Fibroblast of skin of right quadriceps (primary cell): ENCODE results near the gene PJA2.
A peak's percentile ranks its signal among the peaks of the same experiment; 100 is the strongest.
"Not testable (repeated sequence)": the region's sequence is repeated elsewhere in the genome, so short reads cannot be mapped to it uniquely, and the experiment has no call there.

Source experiments
- DNase-seq: peaks from one replicate; pipeline ENCODE4 v3.0.0-alpha.2; 2013

Gene PJA2, protein sequence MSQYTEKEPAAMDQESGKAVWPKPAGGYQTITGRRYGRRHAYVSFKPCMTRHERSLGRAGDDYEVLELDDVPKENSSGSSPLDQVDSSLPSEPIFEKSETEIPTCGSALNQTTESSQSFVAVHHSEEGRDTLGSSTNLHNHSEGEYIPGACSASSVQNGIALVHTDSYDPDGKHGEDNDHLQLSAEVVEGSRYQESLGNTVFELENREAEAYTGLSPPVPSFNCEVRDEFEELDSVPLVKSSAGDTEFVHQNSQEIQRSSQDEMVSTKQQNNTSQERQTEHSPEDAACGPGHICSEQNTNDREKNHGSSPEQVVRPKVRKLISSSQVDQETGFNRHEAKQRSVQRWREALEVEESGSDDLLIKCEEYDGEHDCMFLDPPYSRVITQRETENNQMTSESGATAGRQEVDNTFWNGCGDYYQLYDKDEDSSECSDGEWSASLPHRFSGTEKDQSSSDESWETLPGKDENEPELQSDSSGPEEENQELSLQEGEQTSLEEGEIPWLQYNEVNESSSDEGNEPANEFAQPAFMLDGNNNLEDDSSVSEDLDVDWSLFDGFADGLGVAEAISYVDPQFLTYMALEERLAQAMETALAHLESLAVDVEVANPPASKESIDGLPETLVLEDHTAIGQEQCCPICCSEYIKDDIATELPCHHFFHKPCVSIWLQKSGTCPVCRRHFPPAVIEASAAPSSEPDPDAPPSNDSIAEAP

DNA sequence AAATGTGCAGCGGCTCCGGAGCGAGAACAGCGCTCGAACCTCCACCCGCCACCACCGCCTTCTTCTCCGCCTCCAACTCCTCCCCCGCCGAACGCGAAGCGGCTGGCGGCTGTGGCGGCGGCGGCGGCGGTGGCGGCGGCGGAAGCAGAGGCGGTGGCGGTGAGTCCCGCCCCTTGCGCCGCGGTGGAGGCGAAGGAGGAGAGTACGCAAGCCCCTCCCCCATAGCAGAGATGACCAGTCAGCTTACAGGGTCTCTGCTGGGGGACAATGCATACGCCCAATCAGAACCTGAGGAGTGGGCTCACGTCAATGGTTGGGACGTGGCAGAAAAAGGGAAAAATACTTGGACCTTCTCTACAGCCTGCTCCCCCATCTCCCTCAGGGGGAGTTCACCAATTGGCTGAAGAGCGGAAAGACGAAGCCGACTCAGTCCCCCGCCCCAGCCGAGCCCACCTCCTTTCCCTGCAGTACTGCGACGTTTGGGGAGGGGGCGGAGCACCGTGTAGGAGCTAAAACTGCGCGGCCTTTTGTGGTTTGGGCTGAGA is at the start of gene PJA2:
Gene PJA2 (minus strand): TSS at position 131 of the 545 bp plus-strand sequence. CDS start 26,541 bp downstream, outside the sequence.
- peak; percentile 100 for DNase-seq

DNA sequence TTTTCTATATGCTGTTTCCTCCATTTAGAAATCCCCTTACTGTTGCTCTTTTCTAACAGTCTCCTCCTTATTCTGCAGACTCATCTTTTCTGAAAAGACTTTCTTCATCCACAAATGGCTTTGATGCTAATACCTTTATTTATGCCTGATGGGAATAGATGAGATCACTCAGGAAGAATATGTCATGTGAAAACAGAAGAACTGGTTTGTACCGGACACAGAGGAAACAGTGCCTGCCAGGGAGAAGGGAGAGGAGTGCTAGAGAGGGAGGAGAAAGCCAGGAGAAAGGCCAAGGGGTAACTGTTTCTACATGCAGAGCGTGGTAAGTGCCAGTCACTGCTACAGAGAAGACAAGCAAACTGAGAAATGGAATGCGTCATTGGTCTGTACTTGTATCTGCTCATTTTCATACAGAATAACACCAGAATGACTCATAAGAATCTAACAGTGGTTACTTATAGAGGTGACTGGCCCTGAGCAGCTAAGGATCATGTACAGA is 45.9 kb upstream of the PJA2 start:
- peak; percentile 97 for DNase-seq

DNA sequence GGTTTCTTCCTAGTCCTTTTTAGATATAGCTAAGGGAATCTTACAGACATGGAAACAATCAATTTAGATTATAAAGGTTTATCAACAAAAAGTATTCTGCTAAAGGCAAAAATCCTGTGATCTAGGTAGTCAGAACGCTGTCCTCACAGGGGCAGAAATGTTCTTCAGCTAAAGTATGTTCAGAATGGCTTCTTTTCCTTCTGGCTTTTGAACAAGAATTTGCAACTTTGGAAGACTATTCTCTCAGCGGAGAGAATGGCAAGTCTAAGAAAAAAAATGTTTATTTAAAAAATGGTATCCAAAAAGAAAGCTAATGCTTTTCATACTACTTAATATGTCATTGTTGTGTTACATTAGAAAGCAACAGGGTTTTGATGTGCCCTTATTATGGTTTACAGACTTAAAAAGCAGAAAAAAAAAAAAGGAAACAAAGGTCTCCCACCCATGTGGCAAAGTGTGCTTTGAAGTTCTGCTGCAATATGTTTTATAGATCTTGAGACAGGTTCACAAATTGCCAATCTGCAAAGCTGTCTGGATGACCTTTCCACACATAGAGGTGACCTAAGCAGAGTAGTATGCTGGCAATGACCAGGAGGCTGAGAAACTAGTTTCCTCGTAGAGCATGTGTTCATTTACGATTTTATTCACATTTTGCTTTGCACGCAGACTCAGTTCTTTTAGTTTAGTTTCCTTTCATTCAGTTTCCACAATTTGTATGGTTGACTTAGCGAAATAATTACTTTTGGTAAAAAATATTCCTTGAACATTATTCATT is 45.1 kb upstream of the PJA2 start:
- peak; percentile 48 for DNase-seq

DNA sequence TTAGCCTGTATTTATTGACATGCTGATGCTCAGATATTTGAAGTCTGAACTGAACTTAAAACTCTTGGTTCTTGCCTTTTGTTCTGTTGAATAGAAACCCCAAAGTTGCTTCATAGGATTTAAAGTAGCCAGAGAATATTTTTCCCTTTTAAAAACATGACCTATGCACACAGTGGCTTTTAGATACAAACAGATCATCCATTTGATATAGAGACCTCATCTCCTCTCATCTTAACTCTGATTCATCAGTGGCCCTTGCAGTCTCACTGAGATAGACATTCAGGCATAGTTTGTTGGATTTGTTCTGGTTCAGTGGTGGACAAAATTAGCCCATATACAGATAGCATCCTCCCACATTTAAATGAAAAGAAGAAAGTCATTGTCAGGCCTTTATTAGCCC is 43.5 kb upstream of the PJA2 start:
- no peak for DNase-seq

DNA sequence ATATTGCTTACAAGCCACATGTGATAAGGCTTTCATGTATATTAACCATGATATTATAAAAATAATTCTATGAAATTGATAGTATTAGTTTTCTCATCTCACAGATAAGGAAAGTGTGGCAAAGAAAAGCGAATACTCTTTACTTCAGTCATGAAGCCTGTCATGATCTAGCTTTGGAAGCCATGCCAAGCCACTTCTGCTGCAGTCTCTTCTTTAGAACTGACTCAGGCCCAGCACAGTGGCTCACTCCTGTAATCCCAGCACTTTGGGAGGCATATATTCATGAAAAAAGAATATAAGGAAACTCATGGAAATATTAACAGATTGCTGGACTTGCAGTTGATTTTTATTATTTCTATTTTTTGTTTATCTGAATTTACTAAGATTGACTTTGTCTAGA is 42.9 kb upstream of the PJA2 start:
- DNase-seq, result no peak

DNA sequence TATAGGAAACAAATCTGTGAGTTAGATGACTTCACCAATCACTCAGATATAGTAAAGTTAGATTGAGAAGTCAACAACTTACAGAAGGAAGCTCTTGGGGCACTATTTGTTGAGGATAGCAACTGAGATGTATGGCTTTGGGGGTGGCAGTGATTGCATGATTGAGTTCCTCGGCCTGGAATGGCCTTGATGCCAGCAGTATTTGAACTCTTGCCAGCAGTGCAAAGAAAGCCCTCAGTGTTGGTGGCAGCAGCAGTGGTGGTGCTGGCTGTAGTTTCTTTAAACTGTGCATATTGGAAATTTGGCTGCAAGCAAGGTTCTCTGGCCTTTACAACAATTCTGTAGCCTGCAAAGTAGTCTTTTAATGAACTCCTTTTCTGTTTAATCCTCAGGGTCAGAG is 41.4 kb upstream of the PJA2 start:
- DNase-seq, result no peak

DNA sequence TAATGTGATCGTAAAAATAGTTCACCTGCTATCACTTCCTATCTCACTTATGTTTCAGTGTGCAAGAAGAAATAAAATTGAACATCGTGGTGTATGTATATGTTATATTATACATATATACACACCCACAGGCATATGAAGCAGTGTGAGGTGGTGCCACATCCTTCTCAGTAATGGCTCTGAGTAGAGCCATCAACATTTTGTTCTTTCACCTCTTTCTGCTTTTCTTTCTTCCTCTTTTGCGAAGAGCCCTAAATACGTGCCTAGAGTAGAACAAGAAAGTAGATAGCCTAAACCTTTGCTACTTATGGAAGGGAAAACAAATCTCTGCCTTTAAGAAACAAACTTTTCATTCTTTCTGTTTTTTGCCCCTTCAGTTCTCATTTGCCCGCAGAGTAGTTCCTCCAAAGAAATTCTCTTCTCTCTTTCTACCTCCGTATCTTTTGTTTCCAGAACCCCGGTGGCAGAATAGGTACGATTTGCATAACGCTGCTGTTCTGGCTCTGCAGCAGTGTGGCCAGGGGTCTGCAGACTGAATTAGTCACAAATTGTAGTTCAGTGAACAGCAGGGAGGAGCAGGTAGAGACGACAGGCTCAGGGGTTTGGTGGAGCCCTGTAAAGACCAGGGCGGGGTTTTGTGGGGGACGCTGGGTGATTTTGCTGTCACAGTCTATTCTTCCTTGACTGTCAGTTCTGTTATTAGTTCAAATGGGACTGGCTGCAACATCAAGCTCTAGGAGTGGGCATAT is 40.5 kb upstream of the PJA2 start:
- no peak for DNase-seq

DNA sequence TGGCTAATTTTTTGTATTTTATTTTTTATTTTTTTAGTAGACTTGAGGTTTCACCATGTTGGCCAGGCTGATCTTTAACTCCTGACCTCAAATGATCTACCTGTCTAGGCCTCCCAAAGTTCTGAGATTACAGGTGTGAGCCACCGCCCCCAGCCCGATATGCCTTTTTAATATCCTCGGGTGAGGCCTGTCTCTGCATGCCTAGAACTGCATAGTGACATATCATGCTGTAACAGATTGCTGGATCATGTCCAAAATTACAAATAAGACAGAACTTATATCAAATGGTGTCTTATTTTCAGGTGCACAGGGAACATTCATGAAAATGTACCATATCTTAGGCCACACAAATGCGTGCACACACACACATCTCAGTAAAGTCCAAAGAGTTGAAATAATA is 39.1 kb upstream of the PJA2 start:
- no peak for DNase-seq

DNA sequence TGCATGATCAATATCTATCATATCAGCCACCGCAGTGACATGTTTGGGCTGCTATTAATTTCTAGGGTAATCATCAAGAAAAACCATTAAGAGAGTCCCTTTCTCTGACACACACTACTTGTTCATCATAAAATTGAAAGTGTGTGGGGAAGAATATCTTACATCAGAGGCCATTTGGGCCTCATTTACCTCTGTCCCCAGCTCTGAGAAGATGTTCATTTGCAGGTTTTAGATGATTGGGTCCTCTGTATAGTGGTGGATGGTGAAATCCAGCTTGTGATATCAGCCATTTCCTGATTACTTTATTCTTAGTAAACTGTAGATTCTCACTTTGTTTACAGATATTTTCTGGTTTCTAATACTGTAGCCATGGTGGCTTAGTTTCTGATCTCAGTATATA is 29.8 kb upstream of the PJA2 start:
- no peak for DNase-seq

DNA sequence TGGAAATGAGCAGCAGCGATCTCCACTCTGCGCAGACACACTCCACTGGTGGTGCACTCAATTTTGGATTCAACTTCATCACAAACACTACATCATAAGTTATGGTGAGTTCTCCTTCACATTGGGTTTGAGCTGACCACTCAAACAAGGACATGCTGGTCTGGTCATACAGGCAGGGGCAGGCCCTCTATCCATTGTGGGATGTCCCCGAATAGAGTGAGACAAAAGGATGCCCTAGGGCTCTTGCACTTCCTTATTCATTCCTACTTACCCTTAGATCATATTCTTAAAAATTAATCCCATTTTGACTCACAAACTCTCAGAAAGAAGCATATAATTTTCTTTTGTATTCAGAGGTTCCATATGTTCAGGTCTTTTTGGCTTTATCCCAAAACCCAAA is 16.3 kb upstream of the PJA2 start:
- DNase-seq, result no peak

DNA sequence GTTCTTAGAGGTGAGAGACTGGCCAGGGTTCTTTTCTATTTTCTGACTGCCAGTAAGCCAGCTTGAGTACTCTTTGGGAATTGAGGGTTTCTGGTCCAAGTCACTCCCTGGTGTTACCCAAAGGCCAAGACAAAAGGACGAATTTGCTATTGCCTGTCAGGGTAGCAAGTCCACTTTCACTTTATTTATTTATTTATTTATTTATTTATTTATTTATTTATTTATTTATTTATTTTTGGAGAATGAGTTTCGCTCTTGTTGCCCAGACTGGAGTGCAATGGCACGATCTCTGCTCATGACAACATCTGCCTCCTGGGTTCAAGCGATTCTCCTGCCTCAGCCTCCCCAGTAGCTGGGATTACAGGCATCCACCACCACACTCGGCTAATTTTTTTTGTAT is 15.7 kb upstream of the PJA2 start:
- DNase-seq, result not testable (repeated sequence)

DNA sequence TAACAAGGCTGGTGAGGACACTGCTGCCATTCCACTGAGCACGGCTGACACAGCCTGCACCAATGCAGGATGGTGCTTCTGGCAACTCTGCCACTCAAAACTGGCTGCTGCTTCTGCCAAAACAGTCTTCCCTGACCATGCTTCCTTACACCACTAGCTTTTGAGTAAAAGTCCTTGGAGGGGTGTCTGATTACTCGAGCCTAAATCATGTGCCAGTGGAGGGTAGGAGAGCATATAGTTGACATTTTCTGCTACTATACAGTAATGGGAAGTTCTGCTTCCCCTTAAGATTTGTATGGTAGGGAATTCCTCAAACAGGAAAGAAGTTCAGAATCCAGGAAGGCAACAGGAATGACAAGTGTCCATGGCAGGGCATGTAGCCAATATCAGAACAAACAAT is 12.2 kb upstream of the PJA2 start:
- no peak for DNase-seq

DNA sequence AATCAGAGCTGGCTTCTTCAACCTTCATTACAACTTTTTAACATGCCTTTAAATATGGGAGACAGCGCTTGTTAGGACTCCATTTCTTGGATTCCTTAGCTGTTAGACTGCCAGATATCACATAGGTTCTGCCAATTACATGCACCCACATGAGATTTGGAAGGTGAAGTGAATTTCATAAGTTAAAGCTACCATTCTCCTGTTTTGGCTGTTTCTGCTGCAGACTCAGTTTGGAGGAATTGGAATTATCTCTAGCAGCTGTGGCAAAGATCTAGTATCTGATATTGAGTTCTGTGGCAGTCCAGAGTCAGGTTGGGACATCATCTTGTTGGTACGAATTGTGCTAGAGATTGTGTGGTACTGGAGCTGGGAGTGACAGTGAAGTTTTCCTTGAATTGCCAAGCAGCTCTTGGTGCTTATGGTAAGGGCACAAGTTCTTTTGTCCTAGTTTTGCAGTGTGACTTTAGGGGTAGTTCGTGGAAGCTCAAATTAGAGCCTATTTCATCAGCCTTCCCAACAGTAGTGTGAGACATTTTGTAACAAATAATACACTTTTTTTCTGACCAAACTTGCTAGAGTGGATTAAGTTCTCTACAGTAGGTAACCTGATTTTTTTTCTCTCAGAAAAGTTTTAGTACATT is 9.1 kb upstream of the PJA2 start:
- no peak for DNase-seq

DNA sequence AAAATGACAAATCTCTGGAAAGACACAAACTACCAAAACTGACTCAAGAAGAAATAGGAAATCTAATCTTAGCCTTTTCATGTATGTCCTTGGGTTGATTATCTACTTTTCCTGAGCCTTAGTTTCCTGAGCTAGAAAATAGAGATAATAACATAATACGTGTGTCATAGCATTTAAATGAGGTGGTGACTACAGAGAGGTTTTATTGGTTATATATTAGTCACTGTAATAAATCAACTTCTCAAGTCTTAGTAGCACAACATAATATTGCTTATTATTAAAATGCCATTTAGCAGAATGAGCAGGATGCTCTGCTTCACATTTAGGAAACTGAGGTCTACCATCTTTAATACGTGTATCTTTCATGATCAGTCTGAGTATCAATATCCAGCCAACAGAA is 7.1 kb upstream of the PJA2 start:
- DNase-seq, result peak; percentile 22

DNA sequence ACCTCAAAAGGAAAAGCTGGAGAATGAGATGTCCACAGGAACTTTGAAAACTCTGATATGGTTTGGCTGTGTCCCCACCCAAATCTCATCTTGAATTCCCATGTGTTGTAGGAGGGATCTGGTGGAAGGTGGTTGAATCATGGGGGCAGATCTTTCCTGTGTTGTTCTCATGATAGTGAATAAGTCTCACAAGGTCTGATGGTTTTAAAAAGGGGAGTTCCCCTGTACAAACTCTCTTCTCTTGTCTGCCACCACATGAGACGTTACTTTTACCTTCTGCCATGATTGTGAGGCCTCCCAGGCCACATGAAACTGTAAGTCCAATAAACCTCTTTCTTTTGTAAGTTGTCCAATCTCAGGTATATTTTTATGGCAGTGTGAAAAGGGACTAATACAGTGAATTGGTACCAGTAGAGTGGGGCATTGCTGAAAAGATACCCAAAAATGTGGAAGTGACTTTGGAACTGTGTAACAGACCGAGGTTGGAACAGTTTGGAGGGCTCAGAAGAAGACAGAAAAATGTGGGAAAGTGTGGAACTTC is 4.2 kb upstream of the PJA2 start:
- DNase-seq, result not testable (repeated sequence)

DNA sequence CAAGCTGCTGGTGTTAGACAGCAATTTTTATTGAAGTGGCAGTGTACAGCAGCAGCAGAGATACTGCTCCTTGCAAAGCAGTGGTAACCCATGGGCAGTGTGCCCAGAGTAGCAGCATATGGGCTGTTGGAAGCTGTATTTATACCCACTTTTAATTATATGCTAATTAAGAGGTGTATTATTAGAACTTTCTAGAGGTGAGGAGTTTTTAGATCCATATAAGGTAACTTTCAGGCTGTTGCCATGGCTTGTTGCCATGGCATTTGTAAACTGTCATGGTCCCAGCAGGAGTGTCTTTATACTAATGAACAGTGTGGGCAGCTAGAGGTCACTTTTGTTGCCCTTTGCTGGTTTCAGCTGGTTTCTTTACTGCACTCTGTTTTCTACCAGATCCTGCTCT is 3.7 kb upstream of the PJA2 start:
- no peak for DNase-seq

DNA sequence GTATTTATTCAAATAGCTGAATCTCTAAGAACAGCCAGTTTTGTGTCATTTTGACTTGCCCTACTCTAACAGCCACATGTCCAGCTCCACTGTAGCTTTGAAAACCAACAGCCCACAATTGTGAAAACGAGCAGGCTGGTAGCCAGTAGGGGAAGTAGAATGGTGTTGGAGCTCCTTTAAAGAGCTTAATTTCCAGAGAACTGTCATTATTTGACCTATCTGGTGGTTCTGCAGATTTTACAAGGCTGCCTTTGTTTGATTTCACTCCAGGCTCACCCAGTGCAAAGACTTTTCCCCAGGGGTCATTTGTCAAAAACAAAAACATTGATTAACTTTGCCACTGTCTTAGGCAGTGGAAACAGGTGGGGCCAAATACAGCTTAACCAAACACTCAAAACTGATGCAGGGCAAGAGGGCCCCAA is 3.2 kb upstream of the PJA2 start:
- no peak for DNase-seq

DNA sequence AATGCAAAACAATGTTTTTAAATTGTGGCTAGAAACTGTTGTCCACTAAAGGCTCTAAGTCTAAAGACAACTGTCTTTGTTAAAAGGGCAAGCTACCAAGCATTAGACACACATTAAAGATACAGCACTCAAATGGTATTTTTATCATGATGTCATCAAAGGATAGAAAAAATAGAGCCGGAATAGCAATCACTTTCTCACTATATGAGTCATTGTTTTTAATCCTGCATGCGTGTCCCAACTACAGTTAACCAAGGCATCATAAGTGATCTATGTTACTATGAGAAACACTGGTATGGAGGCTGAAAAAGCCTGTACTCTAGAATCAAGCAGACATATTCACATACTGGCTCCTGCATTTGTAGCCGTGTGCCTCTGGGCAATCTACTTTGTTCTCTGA is 1.9 kb upstream of the PJA2 start:
- DNase-seq, result peak; percentile 94

DNA sequence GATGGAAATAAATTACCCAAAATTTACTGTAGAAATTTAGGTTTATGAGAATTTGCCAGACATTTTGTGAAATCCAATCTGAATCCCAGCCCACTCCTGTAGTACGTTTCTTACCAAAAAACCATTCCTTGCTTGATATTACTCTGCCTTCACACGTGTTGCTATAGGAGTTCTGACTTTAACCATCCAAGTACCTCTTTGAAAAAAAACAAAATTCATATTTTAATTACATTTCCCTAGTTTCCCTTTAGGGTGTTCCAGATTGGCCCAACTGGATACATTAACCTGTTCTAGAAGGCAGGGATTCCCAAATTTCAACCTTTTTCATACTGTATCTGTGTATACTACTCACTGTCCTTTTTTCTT is 1.4 kb upstream of the PJA2 start:
- no peak for DNase-seq

DNA sequence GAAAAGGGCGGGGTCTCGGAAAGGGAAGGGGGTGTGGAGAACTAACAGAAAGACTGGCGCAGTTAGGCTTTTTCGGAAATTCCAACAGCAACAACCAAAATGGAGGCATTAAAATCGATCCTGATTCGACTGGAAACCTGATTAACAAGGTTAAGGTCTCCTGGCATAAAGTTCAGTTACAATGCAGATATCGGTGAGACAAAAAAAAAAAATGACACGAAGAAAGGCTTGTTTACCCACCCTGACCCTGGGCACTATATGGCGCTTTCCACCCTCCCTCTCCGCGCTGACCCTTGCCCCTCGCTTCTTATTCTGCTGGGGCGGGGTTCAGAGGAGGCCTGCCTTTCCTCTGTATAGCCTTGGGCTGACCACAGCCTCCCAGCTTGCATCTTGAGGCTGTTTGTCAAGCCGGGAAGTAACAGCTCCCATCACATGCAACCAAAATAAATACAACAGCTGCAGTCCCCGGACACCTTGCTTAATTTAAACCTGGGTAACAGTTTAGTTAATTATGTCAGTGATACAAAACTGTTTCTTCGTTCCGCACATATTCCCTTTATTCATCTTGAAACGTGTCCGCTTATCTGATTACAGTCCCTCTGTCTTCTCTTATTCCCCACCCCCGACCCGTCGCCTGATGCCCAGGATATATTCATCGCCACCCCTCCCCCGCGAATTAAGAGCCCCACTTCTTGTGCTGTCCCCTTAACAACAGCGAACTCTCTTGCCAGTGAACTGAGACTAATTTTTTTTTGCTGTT is 795 bp upstream of the PJA2 start:
- DNase-seq, result peak; percentile 71
